Ureter (tissue), 1 donor: ENCODE measurements around the gene PRKN. TPM values are rescaled to one million over a fixed set of nuclear protein-coding genes. Genes with fewer than 3 reads are reported as not detected.

Source experiments
- DNase-seq: peaks from one replicate; pipeline ENCODE4 v3.0.0-alpha.2; 2020; ENCODE audit warnings: low spot score
- total RNA-seq: library from RNA; stranded (reverse); gene quantifications from one replicate; pipeline ENCODE4 v1.2.4, GENCODE V29; 2023
- donor health status: DM: yes; HTN: yes; CAD: no.

The PRKN gene
- total RNA-seq, 1 donor from 2014 or later = 12.1 TPM

GRCh38 chr6:161804838-161805237, 922.7 kb downstream of the PRKN start:
- DNase-seq = no peak

DNA sequence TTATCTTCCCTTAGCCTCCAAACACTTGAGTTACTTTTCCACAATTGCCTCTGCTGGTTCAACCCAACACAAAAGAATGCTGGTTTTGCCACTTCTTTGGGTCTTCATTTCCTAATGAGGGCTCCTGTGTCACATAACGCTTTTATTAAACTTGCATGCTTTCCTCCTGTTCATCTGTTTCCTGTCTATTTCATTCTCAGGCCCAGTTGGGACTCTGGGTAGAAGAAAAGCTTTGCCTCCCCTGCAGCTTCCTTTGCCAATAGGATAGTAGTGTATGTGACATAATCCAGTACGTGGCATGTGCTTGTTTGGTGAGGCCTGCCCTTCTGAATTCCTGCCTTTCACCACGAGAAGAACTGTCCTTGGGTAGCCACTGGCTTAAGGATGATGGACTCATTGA, 924.4 kb downstream of the PRKN start:
- DNase-seq = no peak

- no peak for DNase-seq
These were observed 925.3 kb downstream of the PRKN start for GRCh38 chr6:161802231-161802630.

- DNase-seq = no peak
These were observed 928.6 kb downstream of the PRKN start for GRCh38 chr6:161798844-161799394.

- no peak for DNase-seq
These were observed 930.9 kb downstream of the PRKN start for GRCh38 chr6:161796681-161797080.

DNA sequence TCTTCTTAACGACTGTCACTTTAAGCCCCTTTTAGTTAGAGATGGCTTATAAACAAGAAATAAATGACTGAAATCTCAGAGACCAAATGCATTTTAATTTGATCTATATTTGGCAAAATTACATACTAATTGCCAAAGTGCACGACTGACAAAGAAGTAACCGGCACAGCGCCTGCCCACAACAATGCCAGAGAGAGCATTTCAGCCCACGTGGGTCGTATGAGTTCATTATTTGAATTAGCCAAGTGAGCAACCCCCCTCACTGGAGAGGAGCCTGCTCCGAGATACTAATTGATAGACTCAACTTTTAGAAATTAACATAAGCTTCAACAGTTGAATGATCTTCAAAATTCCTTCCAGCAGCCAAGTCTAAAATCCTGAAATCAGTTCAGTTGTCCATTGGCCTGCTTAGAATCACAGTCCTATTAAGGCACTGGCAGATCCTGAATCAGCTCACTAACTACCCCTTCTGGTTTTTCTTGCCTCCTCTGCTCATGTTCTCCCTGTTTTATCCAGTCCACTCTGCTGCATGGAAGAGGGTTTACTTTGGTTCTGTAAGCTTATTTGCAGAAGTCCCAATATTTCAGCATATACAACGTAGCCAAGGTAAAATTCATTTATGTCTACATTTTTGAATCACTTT, 934.6 kb downstream of the PRKN start:
- DNase-seq = no peak

DNA sequence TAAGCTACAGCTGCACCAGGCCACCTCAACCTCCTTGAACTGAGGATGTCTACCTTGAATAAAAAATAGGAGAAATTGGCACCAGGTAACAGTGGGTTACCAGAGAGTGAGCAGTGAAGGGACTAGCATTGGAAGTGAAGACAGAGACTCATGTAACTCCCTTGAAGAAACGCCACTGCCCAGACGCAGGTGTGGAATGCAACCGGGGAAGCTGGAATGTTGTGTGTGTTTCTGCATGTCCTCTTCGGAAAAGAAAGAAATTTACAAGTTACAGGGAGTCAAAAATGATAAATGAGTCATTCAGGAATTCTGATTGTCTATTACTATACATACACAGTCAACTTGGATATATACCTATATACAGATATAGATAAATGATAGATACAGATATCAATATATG, 939.0 kb downstream of the PRKN start:
- no peak for DNase-seq

- no peak for DNase-seq
These were observed 955.4 kb downstream of the PRKN start for GRCh38 chr6:161772176-161772575.

DNA sequence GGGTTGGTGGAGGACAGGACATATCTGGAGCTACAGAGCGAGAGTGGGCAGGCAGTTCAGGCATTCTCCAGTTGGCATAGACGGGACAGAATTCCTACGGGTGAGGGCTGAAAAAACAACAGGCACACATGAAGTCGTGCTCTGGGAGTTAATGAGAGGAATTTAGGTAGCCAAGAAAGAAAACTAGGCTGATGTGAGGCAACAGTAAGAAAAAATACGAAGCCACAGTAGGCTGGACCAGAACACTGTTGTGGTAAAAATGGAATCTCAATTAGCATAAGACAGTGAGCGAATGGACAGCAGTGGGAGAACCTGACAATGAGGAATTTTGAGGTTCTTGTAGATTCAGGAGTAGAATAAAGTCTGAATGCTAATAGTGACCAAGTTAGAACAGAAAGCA, 965.6 kb downstream of the PRKN start:
- DNase-seq = no peak

DNA sequence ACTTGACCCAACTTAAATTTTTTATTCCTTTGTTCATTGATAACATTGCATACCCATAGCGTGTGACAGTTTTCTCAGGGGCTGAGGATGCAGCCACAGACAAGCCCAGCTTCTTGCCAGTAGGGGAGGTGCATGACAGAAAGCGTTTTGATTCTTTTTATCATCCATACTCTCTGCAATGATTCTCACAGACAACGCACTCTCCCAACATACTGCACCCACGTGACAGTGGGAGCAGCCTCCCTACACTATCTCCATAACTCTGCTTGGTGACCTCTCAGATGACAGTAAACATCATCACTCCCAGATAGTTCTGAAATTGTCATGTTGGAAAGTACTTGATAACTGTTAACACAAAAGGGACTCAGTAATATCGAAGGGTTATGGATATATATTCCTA, 972.5 kb downstream of the PRKN start:
- DNase-seq = no peak

- DNase-seq = no peak
These were observed 976.9 kb downstream of the PRKN start for GRCh38 chr6:161750686-161751085.

DNA sequence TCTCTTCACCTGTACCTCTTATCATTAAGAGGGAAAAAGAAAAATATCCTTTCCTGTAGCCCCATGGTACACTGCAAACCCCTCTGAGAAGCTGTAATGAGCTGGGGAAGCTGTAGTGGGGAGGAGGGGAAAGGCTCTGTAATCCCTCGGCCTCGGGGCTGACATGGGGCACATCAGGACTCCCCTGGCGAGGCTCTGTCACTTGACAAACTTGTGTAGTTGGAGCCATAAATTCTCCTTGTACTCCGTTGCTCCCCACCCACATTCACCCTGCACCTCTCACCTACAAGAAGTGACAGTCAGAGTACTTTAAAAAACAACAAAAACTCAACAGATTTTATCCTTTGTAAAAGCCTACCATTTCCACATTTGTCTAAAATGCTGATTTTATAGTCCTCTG, 978.0 kb downstream of the PRKN start:
- no peak for DNase-seq

GRCh38 chr6:161748535-161749416, 978.8 kb downstream of the PRKN start:
- no peak for DNase-seq

DNA sequence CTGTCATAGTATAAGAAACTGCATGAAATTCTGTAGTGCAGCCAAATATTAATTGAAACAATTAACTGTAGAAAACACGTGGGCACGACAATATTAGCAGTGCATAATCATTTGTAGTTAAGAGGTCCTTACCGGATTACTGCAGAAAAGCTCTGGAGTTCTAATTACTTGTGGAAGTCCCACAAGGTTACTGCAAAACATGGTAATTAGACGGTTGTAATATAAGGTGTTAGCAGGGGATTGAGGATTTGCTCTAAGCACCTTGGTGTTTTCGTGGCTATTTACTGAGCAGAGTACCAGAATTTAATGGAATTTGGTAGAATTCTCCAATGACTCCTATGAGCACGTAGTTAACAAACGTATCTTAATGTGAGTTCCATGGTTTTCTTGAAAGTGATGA, 980.1 kb downstream of the PRKN start:
- DNase-seq = no peak

DNA sequence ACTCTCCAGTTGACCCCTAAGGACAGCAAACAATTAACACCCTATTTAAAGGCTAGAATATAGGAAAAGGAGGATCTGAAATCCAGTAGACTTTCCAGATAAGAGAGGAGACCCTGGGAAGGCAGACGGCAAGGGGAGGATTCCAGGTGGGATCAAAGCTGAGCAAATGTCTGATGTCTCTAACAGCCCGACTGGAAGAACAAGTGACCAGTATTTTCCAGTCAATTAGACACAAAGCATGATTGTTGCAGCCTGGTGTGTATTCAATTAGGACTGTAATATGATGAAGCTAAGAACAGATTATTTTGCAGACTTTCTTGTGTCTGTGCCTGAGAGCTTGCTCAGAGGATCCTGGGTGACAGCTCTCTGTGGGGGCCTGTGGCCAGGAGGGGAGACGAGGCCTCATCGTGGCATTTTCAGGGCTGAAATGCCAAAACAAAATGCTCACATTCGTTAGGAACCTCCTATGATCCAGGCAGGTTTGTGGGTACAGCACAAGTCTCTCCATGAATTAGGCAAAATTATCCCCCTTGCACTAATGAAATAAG, 981.9 kb downstream of the PRKN start:
- no peak for DNase-seq

DNA sequence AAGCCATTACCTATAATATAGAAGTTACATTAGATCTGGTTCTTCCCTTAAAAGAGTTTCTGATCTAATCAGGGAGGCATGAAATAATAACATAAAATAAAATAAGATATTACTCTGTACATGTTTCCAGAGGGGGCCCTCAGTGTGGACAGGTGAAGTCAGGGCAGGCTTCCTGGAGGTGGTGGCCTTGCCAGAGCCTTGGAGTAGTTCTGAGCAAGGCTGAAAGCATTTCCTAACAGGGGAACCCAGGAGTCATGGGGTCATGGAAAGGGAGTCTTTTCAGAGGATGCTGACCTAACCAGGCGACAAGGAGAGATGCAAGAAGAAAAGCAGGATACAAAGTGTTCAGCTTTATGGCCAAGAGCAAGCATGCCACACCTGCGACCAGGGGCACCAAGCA, 982.4 kb downstream of the PRKN start:
- no peak for DNase-seq

- DNase-seq = no peak
These were observed 983.1 kb downstream of the PRKN start for GRCh38 chr6:161744211-161745067.

- DNase-seq = no peak
These were observed 983.9 kb downstream of the PRKN start for GRCh38 chr6:161743509-161744178.

DNA sequence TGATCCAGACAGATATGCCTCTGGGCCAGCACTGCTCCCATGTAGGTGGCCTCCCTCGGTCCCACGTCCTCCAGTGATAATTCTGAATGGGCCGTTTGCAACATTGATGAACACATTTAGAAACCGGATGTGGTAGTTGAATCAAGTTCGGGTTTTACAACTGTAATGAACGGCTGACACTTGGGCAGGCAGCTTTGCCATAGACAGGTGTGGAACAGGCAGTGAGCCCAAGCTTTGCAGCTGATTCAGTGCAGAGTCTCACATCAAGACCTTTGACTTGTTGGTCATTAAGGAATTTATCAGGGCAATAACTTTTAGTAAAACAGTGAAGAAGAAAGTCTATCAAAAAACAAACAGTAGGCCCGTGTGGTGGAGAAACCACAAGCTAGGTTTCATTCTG, 987.1 kb downstream of the PRKN start:
- DNase-seq = no peak

DNA sequence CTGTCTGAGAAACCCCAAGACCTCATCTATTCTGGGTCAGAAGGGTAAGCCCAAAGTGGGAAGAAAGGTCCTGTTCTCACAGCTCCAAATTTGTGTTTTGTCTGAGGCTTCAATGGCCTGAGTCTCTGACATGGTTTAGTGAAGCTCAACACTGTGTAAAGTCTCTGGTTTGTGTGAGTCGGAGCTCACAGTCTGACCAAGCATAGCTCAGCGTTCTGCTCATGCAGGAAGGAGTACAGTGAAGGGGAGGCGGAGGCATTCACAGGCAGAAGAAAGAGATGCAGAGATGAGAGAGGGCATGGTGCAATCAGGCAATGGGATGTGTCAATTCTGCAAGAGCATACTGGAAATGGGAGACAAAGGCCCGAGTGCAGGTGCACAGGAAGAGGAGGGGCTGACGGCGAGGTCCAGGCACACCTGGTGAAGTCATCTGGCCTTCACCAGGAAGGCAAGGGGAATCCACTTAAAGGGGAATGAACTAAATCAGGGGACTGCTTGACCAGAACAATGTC, 990.7 kb downstream of the PRKN start:
- no peak for DNase-seq

GRCh38 chr6:161736326-161736725, 991.2 kb downstream of the PRKN start:
- no peak for DNase-seq
